Measurements from ENCODE around the gene OAS3. TPM values are rescaled to one million over a fixed set of nuclear protein-coding genes. Genes with fewer than 3 reads are reported as not detected.
A peak's percentile ranks its signal among the peaks of the same experiment; 100 is the strongest.
"Not testable (repeated sequence)": the region's sequence is repeated elsewhere in the genome, so short reads cannot be mapped to it uniquely, and the experiment has no call there.

The OAS3 gene
- total and polyA plus RNA-seq, 5 experiments from 2014 or later = 9.1 to 21.3 (median 16.8) TPM

- Mint-ChIP-seq H3K4me3 (peak within 1 kb of the TSS; percentile 84 to 100 (median 99)), H3K4me1 (peaks cover 31 to 64% (median 53%) of the 10 kb centered on the region in 4 donors), H3K9me3 (peaks cover 0 to 18% (median 8%) of the 10 kb centered on the region in 9 donors), H3K36me3 (peaks cover 9 to 21% (median 19%) of the 10 kb centered on the region in 3 donors), H3K27ac (peak within 1 kb of the TSS; percentile 98 to 100 (median 99)), H3K27me3 (no peaks in the 10 kb centered on the region)
- POLR2A ChIA-PET = interaction anchor here (0.9 to 4.3 kb wide), 16 partner anchors 10 to 964 kb away, joined by 3 to 26 read pairs (median 6); partner anchors contain the start of genes DDX54, OAS1, OAS3 and RITA1
- peak; percentile 42 to 88 (median 75) for DNase-seq
- peak; percentile 96 for ATAC-seq
Observed at GRCh38 chr12:112978163-112979040, 40.1 kb downstream of the OAS3 start, which contains the start of gene OAS2. Gene OAS2 (plus strand): TSS chr12:112978519. CDS start chr12:112978609, 90 bp downstream.

- POLR2A ChIA-PET = interaction anchor here (0.5 to 4.3 kb wide), 11 partner anchors 10 to 229 kb away, joined by 3 to 26 read pairs (median 13); partner anchors contain the start of genes DDX54, OAS1, OAS3 and RITA1
- H3K36me3 Mint-ChIP-seq = peaks cover 16 to 23% (median 23%) of the 10 kb centered on the region in 3 donors
- DNase-seq (peak in 7 of 10 donors; percentile 7 to 46 (median 29)), ATAC-seq (peak; percentile 22 to 35)
- peaks cover 1 to 20% (median 11%) of the 10 kb centered on the region in 9 donors for H3K9me3 Mint-ChIP-seq
- peak overlapping the region; percentile 98 to 100 (median 99) for H3K27ac Mint-ChIP-seq
- H3K27me3 Mint-ChIP-seq = no peaks in the 10 kb centered on the region
- H3K4me1 Mint-ChIP-seq = peaks cover 31 to 65% (median 58%) of the 10 kb centered on the region in 4 donors
- H3K4me3 Mint-ChIP-seq = peak overlapping the region; percentile 84 to 100 (median 99)
Observed at GRCh38 chr12:112979041-112979680, 40.9 kb downstream of the OAS3 start.

DNA sequence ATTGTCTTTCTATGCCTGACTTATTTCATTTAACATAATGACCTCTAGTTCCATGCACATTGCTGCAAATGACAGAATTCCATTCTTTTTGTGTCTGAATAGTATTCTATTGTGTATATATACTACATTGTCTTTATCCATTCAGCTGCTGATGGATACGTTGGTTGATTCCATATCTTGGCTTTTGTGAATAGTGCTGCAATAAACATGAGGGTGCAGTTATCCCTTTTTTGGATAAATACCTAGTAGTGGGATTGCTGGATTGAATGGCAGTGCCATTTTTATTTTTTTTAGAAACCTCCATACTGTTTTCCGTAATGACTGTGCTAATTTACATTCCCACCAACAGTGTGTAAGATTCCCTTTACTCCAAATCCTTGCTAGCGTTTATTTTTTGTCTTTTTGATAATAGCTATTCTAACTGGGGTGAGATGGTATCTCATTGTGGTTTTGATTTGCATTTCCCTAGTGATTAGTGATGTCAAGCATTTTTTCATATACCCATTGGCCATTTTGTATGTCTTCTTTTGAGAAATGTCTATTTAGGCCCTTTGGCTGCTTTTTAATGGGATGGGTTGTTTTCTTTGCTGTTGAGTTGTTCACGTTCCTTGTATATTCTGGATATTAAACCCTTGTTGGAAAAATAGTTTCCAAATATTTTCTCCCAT, 42.4 kb downstream of the OAS3 start:
- Mint-ChIP-seq H3K4me1 (peaks cover 34 to 75% (median 68%) of the 10 kb centered on the region in 4 donors), H3K9me3 (peaks cover 9 to 30% (median 17%) of the 10 kb centered on the region in 9 donors), H3K27ac (peak overlapping the region; percentile 9 to 100 (median 90)), H3K27me3 (no peaks in the 10 kb centered on the region), H3K4me3 (peak overlapping the region; percentile 84 to 100 (median 99)), H3K36me3 (peaks cover 30 to 36% (median 36%) of the 10 kb centered on the region in 3 donors)
- DNase-seq (peak in 3 of 10 donors; percentile 40 to 49 (median 49)), ATAC-seq (no peak)
- POLR2A ChIA-PET = interaction anchor here (0.6 to 4.3 kb wide), 4 partner anchors 10 to 427 kb away, joined by 3 to 26 read pairs (median 15); partner anchors contain the start of gene OAS1

DNA sequence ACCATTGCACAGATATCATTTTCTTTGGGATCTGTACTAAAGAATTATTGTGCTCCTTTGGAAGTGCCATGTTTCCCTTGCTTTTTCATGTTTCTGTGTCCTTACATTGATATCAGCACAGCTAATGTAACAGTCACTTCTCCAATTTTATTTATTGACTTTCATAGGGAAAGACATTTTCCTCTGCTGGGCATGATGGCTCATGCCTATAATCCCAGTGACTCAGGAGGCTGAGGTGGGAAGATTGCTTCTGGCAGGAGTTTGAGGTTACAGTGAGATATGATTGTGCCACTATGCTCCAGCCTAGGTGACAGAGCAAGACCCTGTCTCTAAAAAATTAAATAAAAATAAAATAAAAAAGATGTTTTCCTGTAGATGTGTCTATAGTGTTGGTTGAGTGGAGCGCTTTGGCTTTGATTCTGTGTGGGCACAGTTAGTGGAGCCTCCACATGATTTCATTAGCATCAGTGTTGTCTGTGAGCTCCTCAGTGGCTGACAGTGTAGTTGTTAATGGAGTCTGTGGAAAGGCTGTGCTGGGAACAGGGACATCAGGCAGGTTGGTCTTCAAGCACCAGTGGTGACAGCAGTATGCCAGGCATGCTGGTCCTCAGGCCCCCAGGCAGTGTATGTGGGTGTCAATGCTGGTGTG, 47.5 kb downstream of the OAS3 start:
- ATAC-seq = no peak
- Mint-ChIP-seq H3K4me3 (peak overlapping the region in 1 of 10 donors; percentile 8), H3K36me3 (peaks cover 34 to 75% (median 42%) of the 10 kb centered on the region in 3 donors), H3K9me3 (peaks cover 9 to 30% (median 17%) of the 10 kb centered on the region in 9 donors), H3K27ac (peak overlapping the region in 9 of 10 donors; percentile 37 to 90 (median 70)), H3K27me3 (no peaks in the 10 kb centered on the region), H3K4me1 (peaks cover 29 to 86% (median 72%) of the 10 kb centered on the region in 4 donors)
- DNase-seq = no peak
- POLR2A ChIA-PET = no interaction called here

DNA sequence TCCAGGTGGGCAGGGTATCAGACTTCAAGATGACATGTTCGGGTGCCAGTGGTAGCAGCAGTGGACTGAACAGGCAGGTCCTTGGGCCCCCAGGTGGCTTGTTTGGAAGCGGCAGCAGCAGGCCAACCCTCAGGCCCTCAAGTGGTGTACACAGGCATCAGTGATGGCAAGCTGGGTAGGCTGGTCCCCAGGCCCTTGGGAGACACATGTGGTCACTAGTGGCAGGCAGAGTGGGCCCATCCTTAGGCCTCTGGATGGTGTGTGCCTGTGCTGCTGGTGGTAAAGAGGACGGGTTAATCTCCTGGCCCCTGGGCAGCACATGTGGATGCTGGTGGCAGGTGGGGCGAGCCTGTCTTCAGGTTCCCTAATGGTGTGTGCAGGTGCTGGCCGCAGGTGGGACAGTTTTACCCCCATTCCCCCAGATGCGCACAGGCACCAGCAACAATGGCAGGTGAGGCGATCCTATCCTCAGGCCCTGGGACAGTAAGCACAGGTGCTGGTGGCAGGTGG, 48.1 kb downstream of the OAS3 start:
- Mint-ChIP-seq H3K4me3 (no peak overlapping the region), H3K36me3 (peaks cover 40 to 81% (median 45%) of the 10 kb centered on the region in 3 donors), H3K27ac (peak overlapping the region in 9 of 10 donors; percentile 15 to 90 (median 70)), H3K27me3 (no peaks in the 10 kb centered on the region), H3K9me3 (peaks cover 9 to 30% (median 17%) of the 10 kb centered on the region in 9 donors), H3K4me1 (peaks cover 26 to 80% (median 68%) of the 10 kb centered on the region in 4 donors)
- DNase-seq (no peak), ATAC-seq (no peak)
- POLR2A ChIA-PET = no interaction called here

GRCh38 chr12:112987561-112987960, 49.3 kb downstream of the OAS3 start:
- no peak for ATAC-seq
- Mint-ChIP-seq H3K9me3 (peaks cover 7 to 20% (median 10%) of the 10 kb centered on the region in 9 donors), H3K27me3 (no peaks in the 10 kb centered on the region), H3K27ac (peak overlapping the region in 9 of 10 donors; percentile 5 to 91 (median 56)), H3K4me1 (peaks cover 15 to 68% (median 56%) of the 10 kb centered on the region in 4 donors), H3K36me3 (peaks cover 36 to 85% (median 38%) of the 10 kb centered on the region in 3 donors), H3K4me3 (peak overlapping the region in 1 of 10 donors; percentile 2)
- POLR2A ChIA-PET = interaction anchor here (1.7 kb wide), 1 partner anchor 10 kb away, joined by 4 read pairs; the partner anchor contains the start of gene OAS2
- no peak for DNase-seq

DNA sequence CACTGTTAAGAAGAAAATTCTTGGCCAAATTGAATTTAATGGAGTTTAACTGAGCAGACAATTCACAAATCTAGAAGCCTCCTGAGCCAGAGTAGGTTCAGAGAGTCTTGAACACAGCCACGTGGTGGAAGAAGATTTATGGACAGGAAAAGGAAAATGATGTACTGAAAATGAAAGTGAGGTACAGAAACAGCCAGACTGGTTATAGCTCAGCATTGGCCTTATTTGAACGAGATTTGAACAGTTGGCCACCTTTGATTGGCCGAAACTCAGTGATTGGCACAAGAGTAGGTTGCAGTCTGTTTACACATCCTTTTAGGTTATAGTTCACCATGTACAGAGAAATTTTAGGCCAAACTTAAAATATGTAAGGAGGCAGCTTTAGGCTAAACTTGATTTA, 50.0 kb downstream of the OAS3 start:
- Mint-ChIP-seq H3K4me1 (peaks cover 11 to 66% (median 50%) of the 10 kb centered on the region in 4 donors), H3K4me3 (peak overlapping the region in 1 of 10 donors; percentile 22), H3K27ac (peak overlapping the region; percentile 15 to 91 (median 63)), H3K9me3 (peaks cover 0 to 16% (median 10%) of the 10 kb centered on the region in 9 donors), H3K36me3 (peaks cover 31 to 86% (median 36%) of the 10 kb centered on the region in 3 donors), H3K27me3 (no peaks in the 10 kb centered on the region)
- DNase-seq (no peak), ATAC-seq (peak in 1 of 2 donors; percentile 40)
- POLR2A ChIA-PET = interaction anchor here (1.7 kb wide), 1 partner anchor 10 kb away, joined by 4 read pairs; the partner anchor contains the start of gene OAS2

DNA sequence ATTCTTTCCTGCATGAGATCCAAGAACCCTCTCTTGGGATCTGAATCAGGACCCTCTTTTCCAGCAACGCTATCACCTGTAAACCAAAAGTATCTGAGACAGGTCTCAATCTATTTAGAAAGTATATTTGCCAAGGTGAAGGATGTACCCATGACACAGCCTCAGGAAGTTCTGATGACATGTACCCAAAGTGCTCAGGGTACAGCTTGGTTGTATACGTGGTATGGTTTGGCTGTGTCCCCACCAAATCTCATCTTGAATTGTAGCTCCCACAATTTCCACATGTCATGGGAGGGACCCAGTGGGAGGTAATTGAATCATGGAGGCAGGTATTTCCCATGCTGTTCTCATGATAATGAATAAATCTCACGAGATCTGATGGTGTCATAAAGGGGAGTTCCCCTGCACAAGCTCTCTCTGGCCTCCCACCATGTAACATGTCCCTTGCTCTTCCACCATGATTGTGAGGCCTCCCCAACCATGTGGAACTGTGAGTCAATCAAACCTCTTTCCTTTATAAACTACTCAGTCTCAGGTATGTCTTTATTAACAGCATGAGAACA, 50.6 kb downstream of the OAS3 start:
- not testable (repeated sequence) for DNase-seq, ATAC-seq, H3K4me3 Mint-ChIP-seq, H3K27me3 Mint-ChIP-seq
- Mint-ChIP-seq H3K9me3 (peaks cover 0 to 11% (median 9%) of the 10 kb centered on the region in 9 donors), H3K27ac (peak overlapping the region in 9 of 10 donors; percentile 52 to 91 (median 74)), H3K4me1 (peaks cover 11 to 61% (median 44%) of the 10 kb centered on the region in 4 donors), H3K36me3 (peaks cover 31 to 85% (median 32%) of the 10 kb centered on the region in 3 donors)
- POLR2A ChIA-PET = interaction anchor here (0.6 to 1.7 kb wide), 3 partner anchors 9 to 750 kb away, joined by 3 to 4 read pairs (median 3); partner anchors contain the start of gene OAS2

- ATAC-seq = no peak
Observed at GRCh38 chr12:112989806-112990205, 51.5 kb downstream of the OAS3 start.

More at GRCh38 chr12:112989806-112990205, 51.5 kb downstream of the OAS3 start:
- H3K9me3 Mint-ChIP-seq = peaks cover 0 to 6% (median 2%) of the 10 kb centered on the region in 9 donors
- H3K4me1 Mint-ChIP-seq = peaks cover 9 to 54% (median 37%) of the 10 kb centered on the region in 4 donors
- peak overlapping the region in 6 of 10 donors; percentile 61 to 91 (median 66) for H3K27ac Mint-ChIP-seq
- H3K27me3 Mint-ChIP-seq = no peaks in the 10 kb centered on the region
- H3K4me3 Mint-ChIP-seq = no peak overlapping the region
- POLR2A ChIA-PET = interaction anchor here (1.7 kb wide), 1 partner anchor 10 kb away, joined by 9 read pairs; the partner anchor contains the start of gene OAS2
- no peak for DNase-seq
- H3K36me3 Mint-ChIP-seq = peaks cover 23 to 81% (median 25%) of the 10 kb centered on the region in 3 donors
